Activated CD8-positive, alpha-beta memory T cell treated with anti-CD3 and anti-CD28 coated beads for 1 hour (primary cell): ENCODE results near the gene NAV2.

ENCODE experiments used
- DNase-seq, 2 donors: peaks; one replicate each; pipeline ENCODE4 v3.0.0-alpha.2; 2020; ENCODE audit warnings: low read depth in 1 of 2; ENCODE audit errors: extremely low read depth in 1 of 2

The NAV2 gene

GRCh38 chr11:19827399-19828135, 114.9 kb downstream of the NAV2 start:
- DNase-seq: no peak

GRCh38 chr11:19828382-19829108, 115.9 kb downstream of the NAV2 start:
- DNase-seq: no peak

- DNase-seq: no peak
Observed at GRCh38 chr11:19829109-19829837, 116.6 kb downstream of the NAV2 start.

GRCh38 chr11:19832086-19832750, 119.6 kb downstream of the NAV2 start:
- DNase-seq: no peak

GRCh38 chr11:19832901-19833300, 120.3 kb downstream of the NAV2 start:
- no peak for DNase-seq

GRCh38 chr11:19834771-19835170, 122.1 kb downstream of the NAV2 start:
- DNase-seq: no peak

GRCh38 chr11:19836666-19837065, 124.0 kb downstream of the NAV2 start:
- DNase-seq: no peak

GRCh38 chr11:19838994-19839768, 126.5 kb downstream of the NAV2 start:
- DNase-seq: no peak

- no peak for DNase-seq
Observed at GRCh38 chr11:19840961-19841360, 128.3 kb downstream of the NAV2 start.

- no peak for DNase-seq
Observed at GRCh38 chr11:19842505-19842904, 129.9 kb downstream of the NAV2 start.

GRCh38 chr11:19843079-19843478, 130.4 kb downstream of the NAV2 start:
- DNase-seq: no peak

- no peak for DNase-seq
Observed at GRCh38 chr11:19844012-19844411, 131.4 kb downstream of the NAV2 start.

GRCh38 chr11:19844806-19845205, 132.2 kb downstream of the NAV2 start:
- DNase-seq: no peak

- DNase-seq: no peak
Observed at GRCh38 chr11:19845626-19846025, 133.0 kb downstream of the NAV2 start.

- DNase-seq: no peak
Observed at GRCh38 chr11:19846654-19847305, 134.1 kb downstream of the NAV2 start.

GRCh38 chr11:19848219-19848618, 135.6 kb downstream of the NAV2 start:
- no peak for DNase-seq

GRCh38 chr11:19849107-19849789, 136.6 kb downstream of the NAV2 start:
- no peak for DNase-seq

GRCh38 chr11:19849947-19850593, 137.4 kb downstream of the NAV2 start:
- no peak for DNase-seq

GRCh38 chr11:19852288-19852687, 139.7 kb downstream of the NAV2 start:
- no peak for DNase-seq
